Mesodermal cell (in vitro differentiated cells): ENCODE data around the gene MYOCOS.

Experiments used
- H3K27ac ChIP-seq: 2 replicates; pipeline ENCODE4 v1.7.0; 2013; ENCODE audit warnings: mild to moderate bottlenecking, low read depth, low read length, moderate library complexity; ENCODE audit not compliant: severe bottlenecking
- H3K36me3 ChIP-seq: 2 replicates; pipeline ENCODE4 v1.7.1; 2013; ENCODE audit warnings: mild to moderate bottlenecking, low read length, moderate library complexity; ENCODE audit not compliant: control insufficient read depth, insufficient read depth
- H3K4me1 ChIP-seq: one replicate; pipeline ENCODE4 v1.7.1; 2013; ENCODE audit warnings: mild to moderate bottlenecking, low read length; ENCODE audit not compliant: insufficient read depth, control insufficient read depth, poor library complexity, severe bottlenecking
- H3K4me3 ChIP-seq: 2 replicates; pipeline ENCODE4 v1.7.0; 2013; ENCODE audit warnings: low read length, control low read depth, mild to moderate bottlenecking; ENCODE audit not compliant: insufficient read depth, poor library complexity, severe bottlenecking; ENCODE audit errors: extremely low read depth
- H3K9me3 ChIP-seq: 2 replicates; pipeline ENCODE4 v1.7.1; 2013; ENCODE audit warnings: mild to moderate bottlenecking, low read length, moderate library complexity; ENCODE audit not compliant: control insufficient read depth
- WGBS, 2 experiments: methylation state at CpG; one replicate each; pipeline ENCODE4 v1.1.5; 2013; ENCODE audit warnings: missing lambda C conversion rate in 2 of 2; ENCODE audit not compliant: insufficient coverage in 2 of 2; 5-methylcytosine and 5-hydroxymethylcytosine counted together

The MYOCOS gene

DNA sequence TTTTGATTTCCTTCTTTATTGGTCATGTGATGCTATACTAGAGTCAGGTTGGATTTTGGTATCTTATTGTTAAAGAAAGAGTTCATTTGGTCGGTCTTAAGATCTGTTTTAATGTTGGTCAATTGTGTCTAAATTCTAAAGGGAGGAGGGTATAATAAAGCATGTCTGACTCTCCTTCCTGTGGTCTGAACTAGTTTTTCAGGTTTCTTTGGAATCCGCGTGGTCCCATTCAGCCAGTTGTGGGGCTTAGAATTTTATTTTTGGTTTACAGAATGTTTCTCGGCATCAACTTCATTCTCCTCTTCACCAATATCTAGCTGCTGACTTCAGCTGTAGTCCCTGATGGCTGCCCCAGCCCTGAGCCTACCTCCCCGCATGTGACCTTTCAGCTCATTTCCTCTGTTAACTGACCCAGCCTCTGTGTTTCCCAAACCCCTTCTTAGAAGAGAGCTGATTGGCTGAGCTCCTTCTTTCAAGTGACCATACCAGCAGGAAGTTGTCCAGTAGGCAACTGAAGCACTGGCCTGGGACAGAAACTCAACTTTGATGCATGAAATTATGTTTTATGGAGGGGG lies 39.1 kb downstream of the MYOCOS start:
- no peaks in the 10 kb centered on the region for H3K9me3 ChIP-seq
- H3K4me1 ChIP-seq = no peaks in the 10 kb centered on the region
- no peaks in the 10 kb centered on the region for H3K36me3 ChIP-seq
- H3K27ac ChIP-seq = no peak overlapping the region
- H3K4me3 ChIP-seq = no peak overlapping the region
- WGBS, 2 experiments = 88 to 92% methylated on average over 2 of the region's 5 CpGs

- Histone ChIP-seq H3K27ac (no peak overlapping the region), H3K4me1 (no peaks in the 10 kb centered on the region), H3K4me3 (no peak overlapping the region), H3K36me3 (no peaks in the 10 kb centered on the region), H3K9me3 (no peaks in the 10 kb centered on the region)
- 94 to 100% methylated on average over 3 to 4 of the region's 7 CpGs for WGBS, 2 experiments
Observed at GRCh38 chr1:171663036-171663853, 41.2 kb downstream of the MYOCOS start.

GRCh38 chr1:171663854-171664575 lies 42.0 kb downstream of the MYOCOS start:
- WGBS, 2 experiments = 67 to 88% methylated on average over 1 of the region's 4 CpGs
- H3K36me3 ChIP-seq = no peaks in the 10 kb centered on the region
- H3K4me1 ChIP-seq = no peaks in the 10 kb centered on the region
- no peaks in the 10 kb centered on the region for H3K9me3 ChIP-seq
- no peak overlapping the region for H3K4me3 ChIP-seq
- H3K27ac ChIP-seq = no peak overlapping the region

GRCh38 chr1:171664976-171665375 lies 42.9 kb downstream of the MYOCOS start:
- no peak overlapping the region for H3K4me3 ChIP-seq
- no peak overlapping the region for H3K27ac ChIP-seq
- no peaks in the 10 kb centered on the region for H3K4me1 ChIP-seq
- no peaks in the 10 kb centered on the region for H3K36me3 ChIP-seq
- H3K9me3 ChIP-seq = no peaks in the 10 kb centered on the region

DNA sequence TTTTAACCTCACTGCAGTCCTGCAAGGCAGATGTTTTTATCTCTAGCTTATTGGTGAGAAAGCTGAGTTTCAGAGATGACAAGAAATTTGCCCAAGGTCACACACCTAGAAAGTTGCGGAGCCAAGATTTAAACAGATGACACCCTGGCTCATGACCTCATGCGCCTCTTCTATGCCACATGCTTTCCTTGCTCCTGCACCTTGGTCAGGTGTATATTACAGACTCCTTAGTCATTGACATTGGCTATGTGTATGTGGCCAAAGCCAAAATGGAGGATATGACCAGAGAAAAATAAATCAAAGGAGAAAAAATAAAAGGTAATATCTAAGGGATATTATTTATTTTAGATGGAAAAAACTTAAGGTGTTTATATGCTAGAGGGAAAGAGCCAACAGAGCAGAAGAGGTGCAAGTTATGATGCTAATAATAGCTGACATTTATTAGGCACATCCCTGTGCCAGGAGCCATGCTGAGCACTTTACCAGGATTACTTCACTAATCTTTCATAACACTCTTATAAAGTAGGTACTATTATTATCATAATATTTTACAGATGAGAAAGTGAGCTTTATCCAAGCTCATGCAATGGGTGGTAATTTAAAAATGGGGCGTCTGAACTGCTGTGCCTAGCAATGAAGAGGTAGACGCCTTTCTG lies 44.2 kb downstream of the MYOCOS start:
- 94 to 100% methylated on average over 2 of the region's 4 CpGs for WGBS, 2 experiments
- H3K4me3 ChIP-seq = no peak overlapping the region
- H3K9me3 ChIP-seq = no peaks in the 10 kb centered on the region
- H3K27ac ChIP-seq = no peak overlapping the region
- no peaks in the 10 kb centered on the region for H3K4me1 ChIP-seq
- H3K36me3 ChIP-seq = no peaks in the 10 kb centered on the region

GRCh38 chr1:171668372-171668771 lies 46.3 kb downstream of the MYOCOS start:
- Histone ChIP-seq H3K27ac (no peak overlapping the region), H3K36me3 (no peaks in the 10 kb centered on the region), H3K9me3 (no peaks in the 10 kb centered on the region), H3K4me1 (no peaks in the 10 kb centered on the region), H3K4me3 (no peak overlapping the region)
- WGBS, 2 experiments = 71 to 92% methylated on average over 2 to 4 of the region's 5 CpGs

GRCh38 chr1:171670739-171671138 lies 48.7 kb downstream of the MYOCOS start:
- Histone ChIP-seq H3K36me3 (no peaks in the 10 kb centered on the region), H3K4me1 (no peaks in the 10 kb centered on the region), H3K9me3 (no peaks in the 10 kb centered on the region), H3K27ac (no peak overlapping the region), H3K4me3 (no peak overlapping the region)
- WGBS, 2 experiments = 96 to 97% methylated on average over 25 to 28 of the region's 28 CpGs

DNA sequence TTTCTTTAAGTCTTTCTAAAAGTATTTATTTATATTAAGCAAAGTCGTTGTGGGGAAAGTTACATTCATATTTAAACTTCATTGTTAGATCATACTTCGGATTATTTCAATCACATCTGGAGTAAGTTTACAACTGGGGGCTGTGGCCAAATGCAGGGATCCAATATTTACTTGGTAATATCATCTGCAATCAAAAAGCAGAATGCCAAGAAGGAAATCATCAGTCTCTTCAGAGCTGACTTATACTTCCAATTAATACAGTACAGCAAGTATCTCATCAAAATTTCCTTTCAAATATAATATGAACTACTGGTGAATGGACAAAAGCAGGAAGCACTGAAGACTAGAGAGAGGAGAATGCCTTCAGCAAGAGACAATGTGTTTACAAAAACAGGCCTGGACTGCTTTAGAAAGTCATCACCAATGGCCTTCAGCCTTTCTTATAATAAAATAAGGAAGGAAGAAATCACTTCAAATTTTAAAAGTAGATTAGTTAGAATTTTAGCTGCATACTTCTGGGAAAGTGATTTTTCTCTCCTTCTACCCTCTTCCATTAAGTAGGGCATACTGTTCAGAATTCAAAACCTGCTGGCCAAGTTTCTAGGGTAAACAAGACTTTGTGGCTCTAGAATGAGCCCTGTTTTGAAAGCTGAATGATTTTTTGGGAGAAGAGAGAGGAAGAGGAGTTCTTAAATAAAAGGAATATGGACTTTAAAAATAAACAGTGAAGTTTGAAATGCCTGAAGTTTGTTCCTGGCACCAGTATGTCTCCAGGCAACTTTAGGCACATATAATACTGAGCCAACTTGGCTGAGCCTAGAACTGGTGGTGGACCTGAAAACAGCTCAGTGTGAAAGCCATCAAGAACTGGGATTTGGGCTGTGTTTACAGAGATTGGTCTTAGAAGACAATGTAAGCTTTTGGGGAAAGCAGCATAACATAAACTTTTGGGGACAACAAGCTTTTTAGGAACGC lies 52.7 kb downstream of the MYOCOS start:
- H3K27ac ChIP-seq = no peak overlapping the region
- no peak overlapping the region for H3K4me3 ChIP-seq
- 100% methylated on average over 1 of the region's 3 CpGs; no CpG with 5 or more reads in 1 of the 2 experiments for WGBS, 2 experiments
- no peaks in the 10 kb centered on the region for H3K4me1 ChIP-seq
- H3K36me3 ChIP-seq = no peaks in the 10 kb centered on the region
- H3K9me3 ChIP-seq = no peaks in the 10 kb centered on the region
